HG02763 (cell line): Measurements from ENCODE around the gene ELOVL6.
"Not testable (repeated sequence)": the region's sequence is repeated elsewhere in the genome, so short reads cannot be mapped to it uniquely, and the experiment has no call there.

Experiments
- ATAC-seq: cut with Tn5 transposase; IDR thresholded peaks from one replicate; pipeline ENCODE4 v1.9.1; 2021; ENCODE audit warnings: mild to moderate bottlenecking, moderate library complexity; ENCODE audit not compliant: unreplicated experiment

ELOVL6 gene

DNA sequence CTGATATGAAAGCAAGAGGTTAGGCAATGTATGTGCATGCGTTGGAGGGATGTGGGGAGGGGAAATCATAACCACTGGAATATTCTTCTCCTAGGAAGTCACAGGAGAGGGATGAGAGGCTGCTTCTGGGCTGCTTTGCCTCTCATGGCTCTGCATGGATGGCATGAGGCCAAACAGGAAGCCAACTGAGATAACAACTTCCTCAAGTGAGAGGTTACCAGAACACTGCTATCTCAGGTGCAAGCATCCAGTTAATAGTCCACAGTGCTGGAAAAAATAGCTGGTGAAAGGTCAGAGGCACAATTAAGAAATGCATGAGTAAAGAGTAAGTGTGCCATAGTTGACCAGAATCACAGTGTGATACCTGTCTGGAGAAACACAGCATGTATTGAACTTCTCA, 113.3 kb downstream of the ELOVL6 start:
- ATAC-seq = peak; percentile 69

DNA sequence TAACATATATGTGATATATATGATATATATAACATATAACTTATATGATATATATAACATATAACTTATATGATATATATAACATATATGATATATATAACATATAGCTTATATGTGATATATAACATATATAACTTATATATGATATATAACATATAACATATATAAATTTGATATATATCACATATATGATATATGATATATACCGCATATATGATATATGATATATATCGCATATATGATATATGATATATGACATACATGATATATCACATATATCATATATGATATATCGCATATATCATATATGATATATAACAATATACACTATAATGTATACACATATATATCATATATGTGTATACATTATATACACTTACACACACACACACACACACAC, 114.3 kb downstream of the ELOVL6 start:
- ATAC-seq = no peak

- ATAC-seq = not testable (repeated sequence)
These were observed 120.3 kb downstream of the ELOVL6 start for GRCh38 chr4:110078148-110078547.

GRCh38 chr4:110076828-110077227, 121.6 kb downstream of the ELOVL6 start:
- not testable (repeated sequence) for ATAC-seq

GRCh38 chr4:110075891-110076290, 122.5 kb downstream of the ELOVL6 start:
- ATAC-seq = no peak

DNA sequence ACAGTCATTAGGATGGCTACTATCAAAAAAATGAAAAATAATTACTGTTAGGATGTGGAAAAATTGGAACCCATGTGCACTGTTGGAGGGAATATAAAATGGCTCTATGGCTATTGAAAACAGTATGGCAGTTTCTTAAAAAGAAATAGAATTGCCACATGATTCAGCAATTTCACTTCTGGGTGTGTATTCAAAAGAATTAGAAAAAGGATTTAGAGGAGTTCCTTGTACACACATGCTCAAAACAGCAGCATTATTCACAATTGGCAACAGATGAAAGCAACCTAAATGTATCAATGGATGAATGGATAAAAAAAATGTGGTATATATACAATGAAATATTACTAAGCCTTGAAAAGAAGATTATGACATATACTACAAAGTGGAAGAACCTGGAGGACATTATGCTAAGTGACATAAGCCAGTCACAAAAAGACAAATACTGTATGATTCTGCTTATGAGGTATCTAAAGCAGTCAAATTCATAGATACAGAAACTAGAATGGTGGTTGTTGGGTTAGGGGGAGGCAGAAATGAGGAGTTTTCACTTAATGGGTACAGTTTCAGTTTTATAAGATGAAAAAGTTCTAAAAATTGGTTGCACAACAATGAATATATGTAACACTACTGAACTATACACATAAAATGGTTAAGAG, 123.2 kb downstream of the ELOVL6 start:
- no peak for ATAC-seq

DNA sequence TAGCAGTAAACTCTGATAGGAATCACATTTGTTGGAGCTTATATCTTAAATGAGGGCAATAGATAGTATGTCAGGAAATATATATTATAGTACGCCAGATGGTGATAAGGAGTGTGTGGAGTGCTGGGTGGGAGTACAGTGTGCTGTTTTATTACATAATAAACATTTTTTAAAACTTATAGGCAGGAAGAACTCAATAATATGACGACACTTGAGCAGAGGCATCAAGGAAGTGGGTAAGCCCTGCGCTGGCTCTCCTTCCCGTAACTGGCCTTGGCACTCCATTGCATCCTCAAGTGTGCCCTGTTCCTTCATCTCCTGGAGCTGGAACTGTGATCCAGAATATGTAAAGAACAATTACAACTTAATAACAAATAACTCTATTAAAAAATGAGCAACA, 123.8 kb downstream of the ELOVL6 start:
- no peak for ATAC-seq

DNA sequence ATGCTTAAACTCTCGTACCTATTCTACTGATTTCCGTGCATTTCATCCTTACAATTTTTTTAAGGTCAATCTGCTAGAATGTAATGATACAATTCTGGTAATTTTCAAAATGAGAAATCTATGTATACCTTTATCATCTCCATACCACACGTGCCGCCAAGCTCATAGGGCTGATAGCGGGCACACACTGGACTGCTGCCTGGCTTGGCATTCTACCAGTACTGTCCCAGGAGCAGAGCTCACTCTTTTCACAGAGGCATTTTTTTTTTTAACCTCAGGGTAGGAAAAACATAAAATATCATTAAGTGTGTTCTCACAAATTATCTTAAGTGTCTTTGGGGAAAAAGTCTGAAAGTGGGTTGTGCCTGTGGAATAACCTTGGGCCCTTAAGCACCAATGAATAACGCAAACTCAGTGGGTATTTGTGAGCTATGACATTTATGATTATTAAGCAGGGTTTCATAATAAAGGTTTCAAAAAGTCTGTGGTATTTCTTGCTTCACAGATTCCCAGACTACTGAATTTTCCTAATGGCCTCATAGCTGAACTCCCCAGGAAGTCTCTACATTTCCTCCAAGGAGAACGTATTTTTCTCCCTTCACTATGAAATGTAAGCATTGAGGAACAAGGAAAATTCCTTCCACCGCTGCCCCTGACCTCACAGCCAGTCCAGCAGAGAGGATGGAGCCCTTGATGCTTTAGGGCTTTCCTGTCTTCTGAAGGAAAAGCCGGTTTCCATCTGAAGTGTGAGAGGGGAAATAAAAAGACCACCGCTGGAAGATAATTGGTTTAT, 125.2 kb downstream of the ELOVL6 start:
- no peak for ATAC-seq

DNA sequence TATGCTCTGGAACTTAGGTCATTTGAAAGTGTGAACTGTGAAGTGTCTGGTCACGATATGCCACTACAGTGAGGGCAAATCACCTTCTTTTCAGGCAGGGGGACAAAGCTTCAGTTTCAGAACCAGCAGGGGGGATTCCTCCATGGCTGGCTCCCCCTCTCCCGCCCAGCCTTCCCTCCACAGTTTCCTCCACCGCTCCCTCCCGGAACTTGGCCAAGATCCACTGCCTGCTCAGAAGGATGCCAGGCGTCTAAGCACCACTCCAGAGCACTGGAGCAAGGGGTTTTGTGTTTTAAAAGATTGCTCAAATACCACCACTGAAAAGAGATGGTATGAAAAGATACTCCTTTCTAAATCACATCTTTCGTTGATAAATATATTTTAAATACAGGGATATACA, 126.9 kb downstream of the ELOVL6 start:
- no peak for ATAC-seq

DNA sequence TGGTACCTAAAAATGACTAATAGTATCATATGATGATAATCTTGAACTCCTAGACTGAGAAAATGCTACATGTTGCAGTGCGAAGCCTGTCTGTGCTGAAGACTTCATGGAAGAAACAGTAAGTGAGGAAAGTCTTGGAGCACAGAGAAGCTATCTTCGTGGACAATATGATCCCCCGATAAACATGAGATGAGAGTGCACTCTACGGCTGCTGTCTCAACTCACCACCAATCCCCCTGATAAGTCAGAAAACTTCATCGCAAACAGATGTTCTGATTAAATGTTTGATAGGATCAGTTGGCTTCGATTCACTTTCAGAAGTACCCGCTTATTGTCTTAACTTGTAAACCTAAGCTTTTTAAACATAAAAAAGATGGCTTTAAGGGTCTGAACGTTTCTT, 130.2 kb downstream of the ELOVL6 start:
- ATAC-seq = no peak

DNA sequence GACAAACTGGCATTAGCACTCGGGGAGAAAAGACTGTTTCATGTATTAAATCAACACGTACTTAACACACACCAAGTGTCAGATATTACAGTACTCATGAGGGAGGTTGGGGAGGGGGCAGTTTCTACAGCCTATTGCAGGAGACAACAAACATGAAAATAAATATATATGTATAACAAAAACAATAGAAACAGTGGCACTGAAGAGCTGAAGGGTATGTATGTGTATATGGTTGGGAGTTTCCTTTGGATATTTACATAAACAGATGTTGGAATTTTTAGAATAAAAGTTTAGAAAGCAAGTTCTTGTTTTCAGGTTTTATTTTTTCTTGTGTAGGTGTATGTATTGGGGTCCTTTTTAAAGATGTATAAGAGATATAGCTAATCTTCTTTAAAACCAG, 133.5 kb downstream of the ELOVL6 start:
- ATAC-seq = no peak

- ATAC-seq = no peak
These were observed 134.1 kb downstream of the ELOVL6 start for GRCh38 chr4:110064295-110064694.

- ATAC-seq = no peak
These were observed 136.2 kb downstream of the ELOVL6 start for GRCh38 chr4:110062166-110062565.

DNA sequence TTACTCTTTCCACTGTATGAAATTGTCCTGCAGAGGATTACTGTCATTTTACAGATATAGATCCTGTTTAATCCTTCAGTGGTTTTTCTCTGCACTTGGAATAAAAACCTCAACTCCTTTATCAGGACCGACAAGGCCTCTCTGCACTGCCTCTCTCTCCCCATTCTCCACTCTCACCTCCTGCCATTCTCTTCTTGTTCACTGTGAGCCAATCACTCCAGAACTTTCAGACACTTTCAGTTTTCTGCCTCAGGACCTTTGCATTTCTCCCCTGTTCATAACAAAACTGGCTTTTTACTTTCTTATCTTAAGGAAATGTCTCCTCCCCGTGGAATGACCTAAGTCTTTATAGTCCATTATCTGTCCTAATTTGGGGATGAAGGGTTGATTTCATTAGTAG, 137.3 kb downstream of the ELOVL6 start:
- ATAC-seq = no peak

- ATAC-seq = peak; percentile 72
These were observed 138.7 kb downstream of the ELOVL6 start for GRCh38 chr4:110059556-110060191.

- ATAC-seq = no peak
These were observed 139.7 kb downstream of the ELOVL6 start for GRCh38 chr4:110058677-110059076.

GRCh38 chr4:110055158-110055768, 143.2 kb downstream of the ELOVL6 start:
- ATAC-seq = peak; percentile 85

DNA sequence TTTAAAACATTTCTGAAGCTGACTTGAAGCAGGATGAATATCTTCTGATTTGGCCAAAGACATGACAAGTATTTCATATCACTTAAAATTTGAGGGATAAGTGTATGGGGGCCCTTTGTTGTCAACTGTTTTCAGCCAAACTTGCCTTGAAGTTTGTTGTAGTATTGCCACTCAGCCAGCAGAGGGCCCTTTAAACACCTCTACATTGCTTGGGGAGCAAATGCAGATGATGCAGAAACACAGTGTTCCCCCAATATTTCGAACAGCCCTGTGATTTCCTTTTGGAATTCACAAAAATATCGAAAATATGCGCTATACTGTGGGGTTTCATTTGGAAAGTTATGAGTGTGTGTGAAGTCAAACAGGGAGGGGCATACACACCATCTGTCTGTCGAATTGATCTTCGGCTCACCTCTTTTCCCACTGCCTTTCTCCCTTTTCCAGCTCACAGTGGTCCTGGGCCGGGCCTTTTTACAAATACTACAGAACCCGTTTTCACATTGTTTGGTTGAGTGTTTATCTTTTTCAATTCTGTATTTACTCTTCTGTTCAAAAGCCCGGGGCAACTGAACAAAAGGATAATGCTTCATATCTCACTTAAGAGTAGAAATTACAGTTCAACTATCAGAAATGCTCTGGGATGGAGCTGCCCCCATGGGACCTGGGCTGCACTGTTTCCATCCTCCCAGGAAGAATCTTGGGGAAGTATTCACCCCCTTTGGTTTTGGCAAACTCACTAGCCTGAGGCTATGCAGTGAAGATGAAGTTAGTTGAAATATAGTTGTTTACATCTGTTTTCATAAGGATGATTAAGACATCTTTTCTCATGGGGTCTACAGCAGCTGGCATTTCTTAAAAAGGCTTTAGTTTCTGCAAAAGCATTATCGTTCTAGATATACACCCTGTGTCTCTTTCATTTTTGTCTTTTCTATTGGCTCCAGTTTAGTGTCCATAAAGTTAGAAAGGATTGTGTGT, 148.2 kb downstream of the ELOVL6 start:
- ATAC-seq = no peak

GRCh38 chr4:110046588-110047049, 151.8 kb downstream of the ELOVL6 start:
- no peak for ATAC-seq
